HG02588 (cell line): ENCODE results near the gene KISS1.

ENCODE experiments used
- ATAC-seq: cut with Tn5 transposase; IDR thresholded peaks from one replicate; pipeline ENCODE4 v1.9.1; 2021; ENCODE audit warnings: mild to moderate bottlenecking, moderate library complexity; ENCODE audit not compliant: unreplicated experiment

KISS1 gene

GRCh38 chr1:204142032-204142974 lies 54.0 kb downstream of the KISS1 start:
- no peak for ATAC-seq

- no peak for ATAC-seq
Observed at GRCh38 chr1:204141131-204141530, 55.2 kb downstream of the KISS1 start.
